Daoy (cell line): ENCODE data around the gene SSTR5. TPM values are rescaled to one million over a fixed set of nuclear protein-coding genes. Genes with fewer than 3 reads are reported as not detected.
A peak's percentile ranks its signal among the peaks of the same experiment; 100 is the strongest.

Source experiments
- DNase-seq: peaks from one replicate; pipeline ENCODE4 v3.0.0-alpha.2; 2015; ENCODE audit warnings: low read depth
- total RNA-seq: library from RNA; depleted of rRNA; stranded (reverse); fragments of >200 nt; shearing (Covaris generic); gene quantifications from 2 replicates; pipeline ENCODE4 v1.2.3, GENCODE V29; 2014; rRNA removed

SSTR5 gene
- total RNA-seq, 1 experiment from 2014 or later: not detected

GRCh38 chr16:1122398-1122765, 49.8 kb downstream of the SSTR5 start:
- no peak for DNase-seq

GRCh38 chr16:1123525-1124230, 51.1 kb downstream of the SSTR5 start:
- DNase-seq: no peak

- no peak for DNase-seq
Measured at GRCh38 chr16:1124291-1124690, 51.7 kb downstream of the SSTR5 start.

- no peak for DNase-seq
Measured at GRCh38 chr16:1124795-1125194, 52.2 kb downstream of the SSTR5 start.

- DNase-seq: peak; percentile 26
Measured at GRCh38 chr16:1125471-1125870, 52.9 kb downstream of the SSTR5 start.

- DNase-seq: no peak
Measured at GRCh38 chr16:1126044-1126443, 53.5 kb downstream of the SSTR5 start.

GRCh38 chr16:1126586-1126985, 54.0 kb downstream of the SSTR5 start:
- no peak for DNase-seq

- no peak for DNase-seq
Measured at GRCh38 chr16:1127101-1127500, 54.6 kb downstream of the SSTR5 start.

- DNase-seq: no peak
Measured at GRCh38 chr16:1127971-1128715, 55.6 kb downstream of the SSTR5 start.

GRCh38 chr16:1129106-1129960, 56.8 kb downstream of the SSTR5 start:
- no peak for DNase-seq

- DNase-seq: no peak
Measured at GRCh38 chr16:1130382-1130781, 57.8 kb downstream of the SSTR5 start.

Other genes with a start within 250 kb of the SSTR5 start
- gene LMF1, start 101.8 kb upstream of the SSTR5 start, total RNA-seq: 1.8 and 2.6 TPM in 2 replicates
- gene SOX8, start 91.0 kb upstream of the SSTR5 start, total RNA-seq: 0.17 TPM in 1 of 2 replicates, not detected in the other
- gene C1QTNF8, start 23.5 kb downstream of the SSTR5 start, total RNA-seq: not detected in 2 replicates
- 0.06 and 0.80 TPM in 2 replicates for gene CACNA1H, start 80.4 kb downstream of the SSTR5 start, total RNA-seq
- 0.23 TPM in 1 of 2 replicates, not detected in the other for gene TPSG1, start 152.5 kb downstream of the SSTR5 start, total RNA-seq
- gene TPSB2, start 157.4 kb downstream of the SSTR5 start, total RNA-seq: not detected in 2 replicates
- gene TPSAB1, start 168.0 kb downstream of the SSTR5 start, total RNA-seq: not detected in 2 replicates
- not detected in 2 replicates for gene TPSD1, start 183.3 kb downstream of the SSTR5 start, total RNA-seq
- 37.6 and 69.5 TPM in 2 replicates for gene UBE2I, start 236.9 kb downstream of the SSTR5 start, total RNA-seq